GM18502 (cell line): Measurements from ENCODE around the gene DMPK.

Source experiments
- ATAC-seq: cut with Tn5 transposase; IDR thresholded peaks from one replicate; pipeline ENCODE4 v1.9.1; 2021; ENCODE audit warnings: mild to moderate bottlenecking; ENCODE audit not compliant: unreplicated experiment, poor library complexity

Gene DMPK, protein sequence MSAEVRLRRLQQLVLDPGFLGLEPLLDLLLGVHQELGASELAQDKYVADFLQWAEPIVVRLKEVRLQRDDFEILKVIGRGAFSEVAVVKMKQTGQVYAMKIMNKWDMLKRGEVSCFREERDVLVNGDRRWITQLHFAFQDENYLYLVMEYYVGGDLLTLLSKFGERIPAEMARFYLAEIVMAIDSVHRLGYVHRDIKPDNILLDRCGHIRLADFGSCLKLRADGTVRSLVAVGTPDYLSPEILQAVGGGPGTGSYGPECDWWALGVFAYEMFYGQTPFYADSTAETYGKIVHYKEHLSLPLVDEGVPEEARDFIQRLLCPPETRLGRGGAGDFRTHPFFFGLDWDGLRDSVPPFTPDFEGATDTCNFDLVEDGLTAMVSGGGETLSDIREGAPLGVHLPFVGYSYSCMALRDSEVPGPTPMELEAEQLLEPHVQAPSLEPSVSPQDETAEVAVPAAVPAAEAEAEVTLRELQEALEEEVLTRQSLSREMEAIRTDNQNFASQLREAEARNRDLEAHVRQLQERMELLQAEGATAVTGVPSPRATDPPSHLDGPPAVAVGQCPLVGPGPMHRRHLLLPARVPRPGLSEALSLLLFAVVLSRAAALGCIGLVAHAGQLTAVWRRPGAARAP

DNA sequence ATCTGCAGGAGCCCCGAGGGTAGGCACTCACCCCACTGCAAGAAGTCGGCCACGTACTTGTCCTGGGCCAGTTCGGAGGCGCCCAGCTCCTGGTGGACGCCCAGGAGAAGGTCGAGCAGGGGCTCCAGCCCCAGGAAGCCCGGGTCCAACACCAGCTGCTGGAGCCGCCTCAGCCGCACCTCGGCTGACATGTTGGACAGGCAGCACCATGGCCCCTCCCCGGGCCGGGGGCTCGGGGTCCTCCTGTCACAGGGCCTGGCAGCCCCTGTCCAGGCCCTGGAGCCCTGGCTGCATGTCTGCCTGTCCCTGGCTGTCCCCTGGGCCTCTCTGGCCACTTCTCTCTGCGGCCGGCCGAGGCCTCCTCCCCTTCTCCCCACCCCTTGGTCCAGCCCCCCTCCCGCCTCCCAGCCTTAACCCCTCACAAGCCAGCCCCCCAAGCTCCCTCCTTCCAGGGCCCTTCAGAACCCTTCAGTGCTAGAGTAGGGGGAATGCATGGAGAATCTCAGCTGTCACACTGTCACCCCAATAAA, at the start of gene DMPK:
Gene DMPK, minus strand, starts transcription at position 329 of the 530 bp plus-strand sequence. Its CDS starts 138 bp downstream, at position 191.
- ATAC-seq, result no peak

DNA sequence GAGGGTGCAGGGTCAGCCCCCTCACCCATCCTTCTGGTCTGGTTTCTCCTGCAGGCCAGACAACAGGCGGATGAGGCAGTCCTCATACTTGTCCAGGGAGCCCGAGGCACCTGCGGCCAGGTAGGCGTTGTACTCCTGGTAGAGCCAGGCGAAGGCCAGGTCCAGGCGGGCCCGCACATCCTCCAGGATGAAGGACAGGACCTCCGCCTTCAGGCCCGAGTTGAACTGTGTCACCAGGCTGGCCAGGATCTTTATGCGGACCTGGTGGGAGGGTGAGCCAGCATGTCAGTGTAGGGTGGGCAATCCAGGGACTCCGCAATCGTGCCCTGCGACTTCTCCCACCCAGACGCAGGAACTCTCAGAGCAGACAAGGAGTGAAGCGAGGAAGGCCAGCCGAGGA, 46.7 kb upstream of the DMPK start:
- ATAC-seq, result no peak

DNA sequence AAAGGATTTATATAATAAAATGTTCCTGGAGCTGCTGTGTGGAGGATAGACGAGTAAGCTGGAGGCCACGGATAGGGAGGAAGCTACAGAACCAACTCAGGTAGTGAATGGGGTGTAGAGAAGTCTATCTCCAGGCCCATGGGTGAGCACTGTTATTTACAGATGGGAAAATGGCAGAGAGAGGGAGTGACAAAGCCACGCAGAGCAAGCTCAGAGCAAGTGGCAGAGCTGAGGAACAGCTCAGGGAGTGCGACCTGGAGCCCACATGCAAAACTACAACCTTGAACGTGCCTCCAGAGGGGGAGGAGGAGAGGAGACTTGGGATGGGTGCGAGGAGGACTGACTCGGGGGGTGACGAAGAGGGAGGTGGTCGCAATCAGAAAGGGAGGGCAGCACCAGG, 46.2 kb upstream of the DMPK start:
- ATAC-seq, result no peak

DNA sequence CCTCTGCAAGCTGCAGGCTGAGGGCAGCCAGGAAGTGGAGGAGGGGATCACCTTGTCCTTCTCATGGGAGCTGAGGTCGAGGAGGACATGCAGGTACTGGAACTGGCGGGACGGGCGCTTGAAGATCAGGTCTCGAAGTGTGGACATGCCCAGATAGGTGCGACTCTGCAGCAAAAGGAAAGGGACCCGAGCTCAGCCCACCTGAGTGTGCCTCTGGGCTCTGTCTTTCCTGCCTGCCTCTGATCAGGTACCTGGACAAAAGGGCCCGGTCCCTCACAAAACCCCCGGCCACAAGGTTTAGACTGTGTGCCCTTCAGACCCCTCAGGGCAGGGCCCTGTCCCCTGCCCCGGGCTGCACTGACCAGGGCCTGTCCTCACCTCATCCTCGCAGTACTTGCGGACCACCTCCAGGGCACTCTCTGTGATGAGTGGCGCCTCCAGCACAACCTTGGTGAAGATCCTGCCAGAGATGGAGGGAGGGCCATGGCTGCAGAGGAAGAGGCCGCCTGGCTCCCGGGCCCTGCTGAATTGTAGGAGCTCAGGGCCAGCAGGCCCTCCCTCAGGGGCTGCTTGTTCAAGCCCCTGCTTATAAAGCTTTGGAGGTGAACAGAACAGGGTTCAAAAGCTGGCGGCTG, 45.3 kb upstream of the DMPK start:
- ATAC-seq, result no peak

DNA sequence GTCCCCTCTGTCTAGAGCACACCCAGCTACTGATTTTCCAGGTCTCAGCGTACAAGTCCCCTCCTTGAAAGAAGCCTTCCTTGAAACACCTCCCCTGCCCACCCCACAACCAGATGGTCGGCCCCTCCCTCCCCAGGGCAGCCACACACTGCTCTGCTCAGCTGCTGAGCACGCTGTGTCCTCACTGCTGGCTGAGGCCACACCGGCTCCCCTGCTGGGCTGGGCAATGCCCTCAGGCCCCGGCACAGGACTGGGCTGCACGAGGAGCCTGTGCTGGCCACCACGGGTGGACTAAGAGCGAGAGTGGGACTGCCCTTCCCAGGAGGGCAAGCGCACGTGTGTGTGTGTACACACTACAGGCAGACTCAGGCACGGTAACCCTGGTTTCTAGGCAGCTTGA, 44.6 kb upstream of the DMPK start:
- no peak for ATAC-seq

DNA sequence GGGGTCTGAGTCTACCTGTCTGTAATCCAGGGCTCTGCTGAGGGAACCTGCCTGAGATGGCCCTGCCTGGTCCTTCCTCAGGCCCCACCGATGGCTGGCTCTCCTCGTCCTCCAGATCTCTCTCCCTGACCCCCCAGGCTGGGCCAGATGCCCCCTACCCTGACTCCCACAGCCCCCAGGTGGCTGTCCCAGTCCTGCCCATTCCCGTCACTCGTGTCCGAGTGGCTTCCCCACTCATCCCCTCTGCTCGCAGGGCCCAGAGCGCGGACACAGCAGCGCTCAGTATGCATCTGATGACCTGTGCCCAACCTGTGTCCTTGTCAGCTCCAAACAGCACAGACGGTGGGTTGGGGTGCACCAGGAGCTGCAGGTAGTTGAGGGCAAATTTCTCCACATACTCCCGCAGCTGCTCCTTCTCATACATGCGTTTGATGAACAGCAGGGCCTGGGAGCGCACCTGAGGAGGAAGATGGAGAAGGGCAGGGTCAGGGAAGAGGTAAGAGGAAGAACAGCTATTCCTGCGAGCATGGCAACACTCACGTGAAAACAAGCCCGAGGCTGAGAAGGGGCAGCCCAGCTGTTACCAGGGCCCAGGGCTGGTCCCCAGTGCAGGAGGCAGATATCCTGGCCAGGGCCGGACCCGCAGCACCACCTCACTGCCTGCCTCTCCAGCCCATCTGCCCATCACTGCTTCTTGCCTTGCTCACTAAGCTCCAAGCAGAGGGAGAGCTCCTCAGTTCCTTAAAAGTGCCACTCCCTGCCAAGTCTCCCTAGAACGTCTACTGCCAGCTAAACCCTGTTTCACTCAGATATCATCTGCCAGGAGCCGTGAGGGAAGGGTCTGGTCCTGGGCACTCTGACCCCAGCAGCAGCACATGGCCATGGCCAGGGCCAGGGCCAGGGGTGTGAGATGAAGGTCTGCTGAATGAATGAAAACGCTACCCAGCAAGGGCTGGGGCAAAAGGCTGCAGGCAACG, 43.9 kb upstream of the DMPK start:
- no peak for ATAC-seq

DNA sequence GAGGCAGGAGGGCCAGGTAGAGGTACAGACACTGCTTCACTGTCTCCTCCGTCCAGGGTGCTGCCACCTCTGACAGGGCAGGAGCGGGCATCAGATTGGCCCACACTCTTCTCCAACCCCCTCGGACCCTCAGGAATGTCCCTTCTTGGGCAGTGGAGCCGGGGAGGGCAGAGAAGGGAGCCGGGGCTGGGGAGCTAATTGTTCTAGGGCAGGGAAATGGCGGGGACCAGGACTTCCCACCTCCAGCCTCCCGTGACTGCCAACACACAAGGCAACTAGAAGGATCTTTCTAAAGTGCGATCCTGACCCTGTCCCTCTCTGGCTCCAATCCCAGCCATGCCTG, 42.9 kb upstream of the DMPK start:
- ATAC-seq, result no peak

DNA sequence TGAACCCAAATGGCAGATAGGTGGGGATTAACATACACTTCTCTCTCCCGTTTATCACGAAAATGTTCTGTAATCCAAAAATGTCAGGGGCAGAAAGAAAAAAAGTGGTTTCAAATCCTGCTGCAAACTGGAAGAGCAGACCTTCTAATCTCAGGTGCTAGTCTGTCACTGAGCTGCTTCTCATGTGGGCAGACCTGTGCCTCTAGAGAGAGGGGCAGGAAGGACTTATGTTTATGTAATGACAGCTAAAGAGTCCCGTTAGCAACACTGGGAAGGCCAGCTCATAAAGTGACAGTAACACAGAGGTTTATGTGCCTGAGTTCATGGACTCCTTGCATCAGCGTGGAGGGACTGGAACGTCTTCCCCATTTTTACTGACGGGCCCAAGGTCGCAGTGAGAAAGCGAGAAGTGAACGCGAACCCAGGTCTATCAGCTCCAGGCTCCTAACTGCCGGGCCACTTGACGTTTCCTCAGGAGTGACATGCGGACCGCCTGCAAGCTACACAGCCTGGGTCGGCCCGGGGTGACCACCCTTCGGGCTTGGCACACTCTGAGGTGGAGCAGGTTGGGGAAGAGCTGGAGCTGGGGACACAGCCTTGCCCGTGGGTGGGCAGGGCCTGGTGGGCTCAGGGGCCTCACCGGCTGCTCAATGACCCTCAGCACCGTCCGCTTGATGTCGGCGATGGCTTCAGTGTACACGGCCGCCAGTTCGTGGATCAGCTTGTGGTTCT, 42.4 kb upstream of the DMPK start:
- no peak for ATAC-seq

DNA sequence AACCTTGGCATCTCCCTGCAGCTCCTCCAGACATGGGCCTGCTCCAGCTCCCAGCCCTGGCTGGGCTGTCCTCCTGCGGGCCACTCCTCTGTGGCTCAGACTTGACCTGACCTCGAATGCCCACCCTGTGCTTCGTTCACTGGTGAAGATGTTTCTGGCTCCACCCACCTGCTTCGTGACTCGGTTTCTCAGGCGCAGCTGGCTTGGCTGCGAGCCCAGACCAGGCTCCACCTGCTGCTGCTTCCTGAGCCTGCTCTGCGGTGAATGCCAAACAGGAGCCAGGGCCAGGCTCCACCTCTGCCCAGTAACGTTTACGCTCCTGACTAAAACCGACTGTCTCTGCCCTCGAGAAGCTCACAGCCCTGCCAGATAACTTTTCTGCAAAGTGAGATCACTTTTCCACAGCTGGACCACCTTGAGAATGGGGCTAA, 41.8 kb upstream of the DMPK start:
- no peak for ATAC-seq

DNA sequence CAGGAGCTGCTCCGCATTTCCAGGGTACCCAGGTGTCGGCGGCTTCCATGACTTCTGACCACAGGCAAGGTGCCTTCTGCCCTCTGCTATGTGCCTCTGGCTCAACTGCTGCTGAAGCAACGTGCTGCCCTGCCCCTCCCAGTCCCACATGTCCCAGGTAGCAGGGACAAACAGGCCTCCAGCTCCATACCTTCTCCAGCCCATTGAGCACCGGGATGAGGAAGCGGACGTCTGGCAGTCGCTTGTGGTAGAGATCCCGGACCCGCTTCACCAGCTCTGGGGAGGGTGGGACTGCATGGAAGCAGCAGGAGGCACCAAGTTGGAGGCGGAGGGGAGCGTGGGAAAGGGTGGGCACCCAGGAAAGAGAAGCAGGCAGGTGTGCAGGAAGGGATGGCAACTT, 40.9 kb upstream of the DMPK start:
- ATAC-seq, result no peak

DNA sequence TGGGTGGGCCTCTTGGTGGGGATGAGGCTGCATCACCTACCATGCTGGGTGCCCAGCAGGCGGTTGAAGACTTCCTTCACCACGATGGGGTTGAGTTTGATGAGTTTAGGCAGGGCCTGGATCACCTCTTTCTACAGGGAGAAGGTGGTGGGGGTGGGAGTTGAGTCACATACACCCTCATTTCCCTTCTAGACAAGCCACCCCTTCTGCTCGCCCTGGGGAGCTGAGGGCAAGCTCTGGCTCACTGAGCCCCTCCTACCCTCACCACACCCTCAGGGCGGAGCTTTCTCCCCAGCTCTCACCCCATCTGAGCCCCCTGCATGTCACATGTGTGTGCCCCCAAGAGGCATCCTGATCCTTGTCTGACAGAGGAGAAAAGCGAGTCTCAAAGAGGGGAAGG, 40.4 kb upstream of the DMPK start:
- no peak for ATAC-seq

DNA sequence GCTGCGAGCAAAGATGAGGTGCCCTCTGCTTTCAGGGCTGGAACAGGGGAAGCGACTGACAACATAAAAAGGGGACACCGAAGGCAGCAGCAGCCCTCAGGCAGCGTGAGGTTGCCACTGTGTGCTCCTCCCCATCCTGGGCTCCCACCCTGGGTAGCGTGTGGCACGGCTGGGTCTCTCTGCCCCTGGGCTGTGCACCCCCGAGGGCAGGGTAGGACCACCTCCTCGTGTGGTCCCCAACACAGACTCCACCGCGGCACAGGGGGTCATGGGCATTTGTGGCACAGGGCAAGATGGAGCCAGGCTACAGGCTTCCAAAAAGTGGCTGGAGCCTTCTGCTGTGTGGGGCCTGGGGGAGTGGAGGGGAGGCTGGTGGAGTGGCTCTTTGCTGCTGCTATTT, 39.3 kb upstream of the DMPK start:
- ATAC-seq, result no peak

DNA sequence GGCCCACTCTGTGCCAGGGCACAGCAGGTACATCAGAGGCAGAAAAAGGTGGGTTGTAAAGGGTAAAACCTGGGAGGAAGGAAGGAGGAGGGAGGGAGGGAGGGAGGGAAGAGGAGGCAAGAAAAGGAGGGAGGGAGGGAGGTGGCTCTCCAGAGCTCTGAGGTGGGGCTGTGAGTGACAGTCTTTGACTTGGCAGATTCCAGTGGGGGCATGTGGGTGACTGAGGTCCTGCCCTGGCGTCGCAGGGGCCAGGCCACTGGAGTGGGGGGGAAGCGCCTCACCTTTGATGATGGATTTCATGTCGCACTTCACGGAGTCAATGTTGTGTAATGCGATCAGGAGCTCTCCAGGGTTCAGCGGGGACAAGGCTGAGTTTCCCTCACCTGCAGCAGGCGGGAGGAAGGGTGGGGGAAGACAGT, 38.8 kb upstream of the DMPK start:
- ATAC-seq, result no peak

DNA sequence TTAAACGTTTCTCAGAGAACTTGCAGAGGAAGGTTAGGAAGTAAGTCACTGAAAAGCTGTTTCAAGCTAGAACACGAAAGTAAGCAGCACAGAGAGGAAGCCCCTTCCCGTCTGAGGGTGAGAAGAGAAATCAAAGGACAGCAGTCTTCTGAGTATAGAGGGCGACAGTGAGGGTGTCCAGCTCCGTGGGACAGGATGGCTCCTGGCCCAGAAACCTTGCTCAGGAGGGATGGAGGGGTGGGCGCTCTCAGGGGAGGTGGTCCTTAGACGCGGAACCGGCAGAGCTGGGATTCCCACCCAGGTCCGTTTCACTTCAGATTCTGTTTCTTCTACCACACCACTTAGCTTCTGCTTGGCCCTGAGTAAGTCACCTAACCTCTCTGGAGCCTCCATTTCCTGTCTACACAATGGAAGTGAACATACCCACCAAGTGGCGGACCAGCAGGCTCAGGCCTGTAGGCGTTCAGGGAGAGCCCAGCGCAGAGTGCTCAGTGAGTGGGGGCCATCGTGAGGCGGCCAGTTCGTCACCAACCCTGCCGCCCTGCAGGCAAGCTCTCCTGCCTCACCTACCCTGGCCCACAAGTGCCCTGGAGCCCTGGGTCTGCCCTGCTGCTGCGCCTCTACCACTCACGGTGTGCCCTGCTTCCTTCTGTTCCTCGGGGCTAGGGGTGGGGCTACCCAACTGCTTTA, 38.3 kb upstream of the DMPK start:
- ATAC-seq, result no peak

DNA sequence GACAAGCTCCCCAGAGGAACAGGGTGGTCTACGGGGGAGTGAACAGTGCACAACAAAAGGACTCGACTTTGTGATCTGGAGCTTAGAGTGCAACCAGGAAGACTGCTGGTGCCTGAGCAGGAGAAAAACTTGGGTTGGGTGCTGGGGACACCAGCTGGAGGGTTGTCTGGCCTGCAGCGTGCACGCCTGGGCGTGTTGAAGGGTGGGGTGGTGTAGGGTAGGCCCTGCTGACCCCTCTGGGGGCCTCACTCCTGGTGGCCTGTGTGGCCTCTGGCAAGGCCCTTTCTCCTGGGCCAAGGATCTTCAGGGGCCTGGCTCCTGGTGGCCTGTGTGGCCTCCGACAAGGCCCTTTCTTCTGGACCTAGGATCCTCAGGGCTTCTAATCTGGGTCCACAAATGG, 37.5 kb upstream of the DMPK start:
- no peak for ATAC-seq

DNA sequence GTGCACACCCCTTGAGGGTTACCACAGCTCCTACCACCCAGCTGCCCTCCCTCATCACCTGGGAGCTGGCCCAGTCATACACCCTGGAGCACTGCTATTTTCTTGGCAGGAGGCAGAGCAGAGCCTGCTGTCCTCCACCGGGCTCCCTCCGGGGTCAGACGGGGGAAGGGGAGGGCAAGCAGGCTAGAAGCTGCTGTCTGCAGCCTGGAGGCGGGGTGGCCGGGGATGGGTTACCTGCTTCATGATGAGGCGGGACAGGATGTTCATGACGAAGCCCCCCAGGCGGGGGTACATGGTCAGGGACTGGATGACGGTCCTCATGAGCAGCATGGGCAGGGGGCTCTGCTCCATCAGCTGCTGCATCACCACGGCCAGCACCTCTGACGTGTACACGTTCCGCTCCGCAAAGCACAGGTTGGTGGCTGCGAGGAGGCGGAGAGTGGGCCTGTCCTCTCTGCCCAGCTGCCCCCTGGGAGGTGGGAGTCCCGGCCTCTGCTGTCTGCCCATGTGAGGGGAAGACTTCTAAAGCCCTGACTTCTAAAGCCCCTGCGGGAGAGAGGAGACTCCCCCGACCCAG, 35.5 kb upstream of the DMPK start:
- ATAC-seq, result no peak

DNA sequence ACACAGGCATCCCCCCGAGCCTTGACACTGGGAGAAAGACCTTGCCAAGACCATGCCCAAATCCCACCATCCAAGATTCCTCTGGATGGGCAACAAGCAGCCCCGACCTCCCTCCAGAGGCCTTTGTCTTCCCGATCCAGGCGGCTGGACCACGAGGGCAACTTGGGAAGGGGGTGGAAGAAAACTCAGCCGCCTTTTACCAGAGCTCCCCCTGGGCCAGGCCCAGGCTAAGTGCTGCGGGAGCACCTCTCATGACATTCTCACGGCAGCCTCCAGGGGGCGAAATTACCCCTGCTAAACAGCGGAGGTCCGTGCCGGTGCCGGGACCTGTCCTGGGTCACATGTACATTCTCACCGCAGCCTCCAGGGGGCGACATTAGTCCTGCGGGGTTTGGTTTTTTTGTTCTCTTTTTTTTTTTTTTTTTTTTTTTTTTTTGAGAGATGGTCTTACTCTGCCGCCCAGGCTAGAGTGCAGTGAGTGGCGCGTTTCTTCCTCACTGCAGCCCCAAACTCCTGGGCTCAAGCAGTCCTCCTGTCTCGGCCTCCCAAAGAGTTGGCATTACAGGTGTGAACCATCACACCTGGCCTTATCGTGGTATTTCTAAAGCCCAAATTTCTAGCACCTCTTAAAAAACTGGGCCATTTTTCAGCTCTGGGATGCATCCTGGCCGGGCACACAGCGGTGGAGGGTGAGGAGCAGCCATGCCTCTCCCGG, 34.9 kb upstream of the DMPK start:
- peak; percentile 78 for ATAC-seq
